Measurements from ENCODE around the gene BPIFB3. TPM values are rescaled to one million over a fixed set of nuclear protein-coding genes. Genes with fewer than 3 reads are reported as not detected.

BPIFB3 gene
- total and polyA plus RNA-seq, 2 of the 4 experiments (the other 2 are of a cell fraction) = not detected

- Histone ChIP-seq H4K91ac (ENCODE audit: insufficient read depth, low read depth, low read length) (no peak overlapping the region), H4K20me1 (ENCODE audit: insufficient read depth, low read length) (no peaks in the 10 kb centered on the region), H3K27ac (ENCODE audit: insufficient read depth, low read length) (no peak overlapping the region), H3K14ac (replicated peaks; ENCODE audit: low read depth, low read length) (no peak overlapping the region), H3K4ac (ENCODE audit: low read depth, low read length) (no peak overlapping the region), H3K36me3 (ENCODE audit: control insufficient read depth, insufficient read depth, low read length) (no peaks in the 10 kb centered on the region), H3K4me3 (ENCODE audit: insufficient read depth, low read depth, low read length) (no peak overlapping the region), H3K4me1 (ENCODE audit: control insufficient read depth, insufficient read depth, low read length) (no peaks in the 10 kb centered on the region), H2BK120ac (ENCODE audit: low read depth, low read length) (no peak overlapping the region), H3K56ac (ENCODE audit: extremely low read depth, insufficient read depth, low read length) (no peak overlapping the region), H3K18ac (ENCODE audit: low read depth, low read length) (no peak overlapping the region), H2AK9ac (replicated peaks; ENCODE audit: low read depth, low read length, poor library complexity) (no peak overlapping the region), H2BK5ac (ENCODE audit: low read depth, low read length, poor library complexity, severe bottlenecking) (peak overlapping the region; percentile 46), H2AK5ac (ENCODE audit: low read depth, low read length) (no peak overlapping the region), H4K5ac (ENCODE audit: low read depth, low read length) (no peak overlapping the region), H3K9me1 (ENCODE audit: insufficient read depth, low read length) (no peaks in the 10 kb centered on the region), H3K27me3 (ENCODE audit: control insufficient read depth, insufficient read depth, low read length) (no peaks in the 10 kb centered on the region), H2BK20ac (ENCODE audit: low read depth, low read length) (no peak overlapping the region), H3K23ac (ENCODE audit: low read depth, low read length) (no peak overlapping the region), H3K9ac (ENCODE audit: low read depth, low read length) (no peak overlapping the region), H3K4me2 (ENCODE audit: low read depth, low read length) (no peak overlapping the region), H2AFZ (replicated peaks; ENCODE audit: low read length, poor library complexity) (no peak overlapping the region), H3K9me3 (ENCODE audit: control insufficient read depth, insufficient read depth, low read length) (no peaks in the 10 kb centered on the region), H4K8ac (ENCODE audit: low read depth in 2 of 2, low read length in 2 of 2) (no peak overlapping the region), H2BK15ac (ENCODE audit: low read depth, low read length) (no peak overlapping the region), H3K79me1 (ENCODE audit: low read depth in 1 of 2, low read length in 2 of 2) (no peaks in the 10 kb centered on the region)
- in situ Hi-C loops (cut with MboI; ENCODE audit: low sequenced_read_pairs) (no loop called here), dilution Hi-C loops (cut with HindIII; ENCODE audit: low sequenced_read_pairs, unreplicated experiment) (no loop called here), intact Hi-C loops (cut with micrococcal nuclease) (no loop called here)
- ChIA-PET CTCF (no interaction called here), POLR2A (ENCODE audit: unreplicated experiment) (no interaction called here)
- BruUV-seq (replicated peaks) = no TSS peak
- 45 to 100% methylated on average over 2 to 4 of the region's 9 CpGs for WGBS, 2 experiments (ENCODE audit: extremely low coverage in 2 of 2, insufficient read length in 1 of 2)
- TF ChIP-seq CHD1 (IDR thresholded peaks at IDR 0.05; ENCODE audit: low read depth, low read length) (no peak), RFX5 (IDR thresholded peaks at IDR 0.05; ENCODE audit: low read depth, low read length) (no peak), RCOR1 (IDR thresholded peaks at IDR 0.05; ENCODE audit: insufficient replicate concordance, low read length) (no peak), SMC3 (IDR thresholded peaks at IDR 0.05; ENCODE audit: low read depth, low read length) (no peak), CEBPB (IDR thresholded peaks at IDR 0.05; ENCODE audit: low read depth, low read length) (no peak), POLR2A (IDR thresholded peaks at IDR 0.05; ENCODE audit: low read depth, low read length) (no peak), MAZ (IDR thresholded peaks at IDR 0.05; ENCODE audit: borderline replicate concordance, low read depth, low read length) (no peak), MXI1 (IDR thresholded peaks at IDR 0.05; ENCODE audit: borderline replicate concordance, low read depth, low read length) (no peak), BHLHE40 (IDR thresholded peaks at IDR 0.05; ENCODE audit: low read depth, low read length) (no peak), FOS (IDR thresholded peaks at IDR 0.05; ENCODE audit: low read depth, low read length) (no peak), NFE2L2 (IDR thresholded peaks at IDR 0.05; ENCODE audit: low read depth, low read length) (no peak)
- TF ChIP-seq, protein P1, sequence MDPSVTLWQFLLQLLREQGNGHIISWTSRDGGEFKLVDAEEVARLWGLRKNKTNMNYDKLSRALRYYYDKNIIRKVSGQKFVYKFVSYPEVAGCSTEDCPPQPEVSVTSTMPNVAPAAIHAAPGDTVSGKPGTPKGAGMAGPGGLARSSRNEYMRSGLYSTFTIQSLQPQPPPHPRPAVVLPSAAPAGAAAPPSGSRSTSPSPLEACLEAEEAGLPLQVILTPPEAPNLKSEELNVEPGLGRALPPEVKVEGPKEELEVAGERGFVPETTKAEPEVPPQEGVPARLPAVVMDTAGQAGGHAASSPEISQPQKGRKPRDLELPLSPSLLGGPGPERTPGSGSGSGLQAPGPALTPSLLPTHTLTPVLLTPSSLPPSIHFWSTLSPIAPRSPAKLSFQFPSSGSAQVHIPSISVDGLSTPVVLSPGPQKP (IDR thresholded peaks at IDR 0.05; ENCODE audit: borderline replicate concordance, low read depth, low read length) = no peak
- TF ChIP-seq, protein P2, sequence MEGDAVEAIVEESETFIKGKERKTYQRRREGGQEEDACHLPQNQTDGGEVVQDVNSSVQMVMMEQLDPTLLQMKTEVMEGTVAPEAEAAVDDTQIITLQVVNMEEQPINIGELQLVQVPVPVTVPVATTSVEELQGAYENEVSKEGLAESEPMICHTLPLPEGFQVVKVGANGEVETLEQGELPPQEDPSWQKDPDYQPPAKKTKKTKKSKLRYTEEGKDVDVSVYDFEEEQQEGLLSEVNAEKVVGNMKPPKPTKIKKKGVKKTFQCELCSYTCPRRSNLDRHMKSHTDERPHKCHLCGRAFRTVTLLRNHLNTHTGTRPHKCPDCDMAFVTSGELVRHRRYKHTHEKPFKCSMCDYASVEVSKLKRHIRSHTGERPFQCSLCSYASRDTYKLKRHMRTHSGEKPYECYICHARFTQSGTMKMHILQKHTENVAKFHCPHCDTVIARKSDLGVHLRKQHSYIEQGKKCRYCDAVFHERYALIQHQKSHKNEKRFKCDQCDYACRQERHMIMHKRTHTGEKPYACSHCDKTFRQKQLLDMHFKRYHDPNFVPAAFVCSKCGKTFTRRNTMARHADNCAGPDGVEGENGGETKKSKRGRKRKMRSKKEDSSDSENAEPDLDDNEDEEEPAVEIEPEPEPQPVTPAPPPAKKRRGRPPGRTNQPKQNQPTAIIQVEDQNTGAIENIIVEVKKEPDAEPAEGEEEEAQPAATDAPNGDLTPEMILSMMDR (conservative IDR thresholded peaks at IDR 0.05; ENCODE audit: low read depth, low read length) = no peak
- TF ChIP-seq, protein P3, sequence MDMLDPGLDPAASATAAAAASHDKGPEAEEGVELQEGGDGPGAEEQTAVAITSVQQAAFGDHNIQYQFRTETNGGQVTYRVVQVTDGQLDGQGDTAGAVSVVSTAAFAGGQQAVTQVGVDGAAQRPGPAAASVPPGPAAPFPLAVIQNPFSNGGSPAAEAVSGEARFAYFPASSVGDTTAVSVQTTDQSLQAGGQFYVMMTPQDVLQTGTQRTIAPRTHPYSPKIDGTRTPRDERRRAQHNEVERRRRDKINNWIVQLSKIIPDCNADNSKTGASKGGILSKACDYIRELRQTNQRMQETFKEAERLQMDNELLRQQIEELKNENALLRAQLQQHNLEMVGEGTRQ (IDR thresholded peaks at IDR 0.05; ENCODE audit: low read depth, low read length) = no peak
- ATAC-seq (ENCODE audit: low read depth) (no peak), DNase-seq (no peak)
Measured at GRCh38 chr20:33025318-33025876, 28.3 kb upstream of the BPIFB3 start.

Data from IMR-90 (cell line).